Measurements from ENCODE around the gene SOX1. TPM values are rescaled to one million over a fixed set of nuclear protein-coding genes. Genes with fewer than 3 reads are reported as not detected.

The SOX1 gene
- total RNA-seq, 1 donor from 2014 or later: not detected

GRCh38 chr13:112032186-112032993 is 34.6 kb upstream of the SOX1 start:
- H3K27ac Mint-ChIP-seq: no peak overlapping the region
- peaks cover 63% of the 10 kb centered on the region for H3K27me3 Mint-ChIP-seq (ENCODE audit: low read depth)
- H3K4me3 Mint-ChIP-seq: no peak overlapping the region
- no peak for DNase-seq (ENCODE audit: low spot score in 2 of 2, unreplicated experiment in 2 of 2)
- no peaks in the 10 kb centered on the region for H3K36me3 Mint-ChIP-seq
- no peaks in the 10 kb centered on the region for H3K4me1 Mint-ChIP-seq
- no peak for TF ChIP-seq CTCF (IDR thresholded peaks at IDR 0.05; ENCODE audit: unreplicated experiment)
- H3K9me3 Mint-ChIP-seq: no peaks in the 10 kb centered on the region

- no peak overlapping the region for H3K4me3 Mint-ChIP-seq
- H3K27ac Mint-ChIP-seq: no peak overlapping the region
- H3K36me3 Mint-ChIP-seq: no peaks in the 10 kb centered on the region
- no peak for DNase-seq (ENCODE audit: low spot score in 2 of 2, unreplicated experiment in 2 of 2)
- H3K9me3 Mint-ChIP-seq: no peaks in the 10 kb centered on the region
- TF ChIP-seq CTCF (IDR thresholded peaks at IDR 0.05; ENCODE audit: unreplicated experiment): no peak
- no peaks in the 10 kb centered on the region for H3K4me1 Mint-ChIP-seq
- peaks cover 66% of the 10 kb centered on the region for H3K27me3 Mint-ChIP-seq (ENCODE audit: low read depth)
Measured at GRCh38 chr13:112034231-112034630, 32.7 kb upstream of the SOX1 start.

- no peak overlapping the region for H3K4me3 Mint-ChIP-seq
- H3K27ac Mint-ChIP-seq: no peak overlapping the region
- H3K36me3 Mint-ChIP-seq: no peaks in the 10 kb centered on the region
- no peaks in the 10 kb centered on the region for H3K4me1 Mint-ChIP-seq
- DNase-seq (ENCODE audit: low spot score in 2 of 2, unreplicated experiment in 2 of 2): no peak
- TF ChIP-seq CTCF (IDR thresholded peaks at IDR 0.05; ENCODE audit: unreplicated experiment): no peak
- no peaks in the 10 kb centered on the region for H3K9me3 Mint-ChIP-seq
- H3K27me3 Mint-ChIP-seq (ENCODE audit: low read depth): peaks cover 71% of the 10 kb centered on the region
Measured at GRCh38 chr13:112034846-112035245, 32.1 kb upstream of the SOX1 start.

- peaks cover 91% of the 10 kb centered on the region for H3K27me3 Mint-ChIP-seq (ENCODE audit: low read depth)
Measured at GRCh38 chr13:112042496-112042895, 24.5 kb upstream of the SOX1 start.

GRCh38 chr13:112052213-112052612 is 14.7 kb upstream of the SOX1 start:
- H3K4me3 Mint-ChIP-seq: no peak overlapping the region
- H3K4me1 Mint-ChIP-seq: peaks cover 2% of the 10 kb centered on the region
- no peak for DNase-seq (ENCODE audit: low spot score in 2 of 2, unreplicated experiment in 2 of 2)
- no peaks in the 10 kb centered on the region for H3K36me3 Mint-ChIP-seq
- H3K27ac Mint-ChIP-seq: no peak overlapping the region
- peaks cover 9% of the 10 kb centered on the region for H3K9me3 Mint-ChIP-seq
- no peak for TF ChIP-seq CTCF (IDR thresholded peaks at IDR 0.05; ENCODE audit: unreplicated experiment)
- H3K27me3 Mint-ChIP-seq (ENCODE audit: low read depth): peaks cover 98% of the 10 kb centered on the region

More at GRCh38 chr13:112042496-112042895, 24.5 kb upstream of the SOX1 start:
- H3K27ac Mint-ChIP-seq: no peak overlapping the region
- no peak overlapping the region for H3K4me3 Mint-ChIP-seq
- DNase-seq (ENCODE audit: low spot score in 2 of 2, unreplicated experiment in 2 of 2): no peak
- H3K4me1 Mint-ChIP-seq: no peaks in the 10 kb centered on the region
- no peaks in the 10 kb centered on the region for H3K36me3 Mint-ChIP-seq
- peaks cover 38% of the 10 kb centered on the region for H3K9me3 Mint-ChIP-seq
- no peak for TF ChIP-seq CTCF (IDR thresholded peaks at IDR 0.05; ENCODE audit: unreplicated experiment)
